Heart left ventricle (tissue), 13 donors: ENCODE data around the gene SLC17A7.

Experiments used
- POLR2A ChIP-seq, 2 donors: fragments of 450-650 bp; IDR thresholded peaks; one replicate each; pipeline ENCODE4 v1.6.1; 2017; ENCODE audit warnings: antibody characterized with exemption in 2 of 2, mild to moderate bottlenecking in 2 of 2, moderate library complexity in 2 of 2
- TF ChIP-seq, protein P1 (sequence below), 12 donors: fragments of 200-600 bp; sonication (generic) in 4 of 12; IDR thresholded peaks; one replicate each; pipeline versions ENCODE4 v1.5.0 to v1.8.0; 2018 to 2022; ENCODE audit warnings: antibody characterized with exemption in 12 of 12, mild to moderate bottlenecking in 5 of 12
- donor health status: ischemic (EF 13 %, LVEDD 7.1; RV severe dilation, severe dysfunction).
- donor health status: DM: no; HTN: yes; CAD: no.
- donor health status: DM: no; HTN: no; CAD: no.
- donor health status: ischemic (EF 25% LVEDD 6.9; RV normal size, moderate dysfunction).
- donor health status: ischemic (EF 25% LVEDD 5.7; RV mildly dilated, moderate dysfunction).
- donor health status: ischemic (EF 35%, LVEDD 5.7; RV mildly dilated, moderate dysfunction).
- donor health status: nonischemic (EF 11% LVEDD 7.7; RV severe dilation, severe dysfunction).
- donor health status: DM: yes; HTN: yes; CAD: no.
- donor health status: PGD.
- donor health status: ischemic (EF 29% LVEDD 5.4; RV normal size, mild dysfunction).
- donor health status: nonischemic (EF 23%, LVEDD 6.1; RV moderate dilation, normal function).

DNA sequence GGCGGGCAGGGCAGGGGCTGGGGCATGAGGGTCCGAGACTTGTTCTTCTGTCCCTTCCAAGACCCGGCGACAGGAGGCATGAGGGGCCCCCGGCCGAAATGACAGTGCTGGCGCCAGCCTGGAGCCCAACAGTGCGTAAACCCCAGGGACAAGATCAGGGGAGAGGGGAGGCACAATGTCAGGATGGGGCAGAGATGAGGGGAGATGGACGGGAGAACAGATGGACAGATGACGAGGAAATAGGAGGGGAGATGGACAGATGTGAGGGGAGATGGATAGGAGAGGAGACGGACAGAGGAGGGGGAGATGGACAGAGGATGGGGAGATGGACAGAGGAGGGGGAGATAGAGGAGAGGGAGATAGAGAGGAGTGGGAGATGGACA, 33.2 kb upstream of the SLC17A7 start:
- TF ChIP-seq, protein P1, sequence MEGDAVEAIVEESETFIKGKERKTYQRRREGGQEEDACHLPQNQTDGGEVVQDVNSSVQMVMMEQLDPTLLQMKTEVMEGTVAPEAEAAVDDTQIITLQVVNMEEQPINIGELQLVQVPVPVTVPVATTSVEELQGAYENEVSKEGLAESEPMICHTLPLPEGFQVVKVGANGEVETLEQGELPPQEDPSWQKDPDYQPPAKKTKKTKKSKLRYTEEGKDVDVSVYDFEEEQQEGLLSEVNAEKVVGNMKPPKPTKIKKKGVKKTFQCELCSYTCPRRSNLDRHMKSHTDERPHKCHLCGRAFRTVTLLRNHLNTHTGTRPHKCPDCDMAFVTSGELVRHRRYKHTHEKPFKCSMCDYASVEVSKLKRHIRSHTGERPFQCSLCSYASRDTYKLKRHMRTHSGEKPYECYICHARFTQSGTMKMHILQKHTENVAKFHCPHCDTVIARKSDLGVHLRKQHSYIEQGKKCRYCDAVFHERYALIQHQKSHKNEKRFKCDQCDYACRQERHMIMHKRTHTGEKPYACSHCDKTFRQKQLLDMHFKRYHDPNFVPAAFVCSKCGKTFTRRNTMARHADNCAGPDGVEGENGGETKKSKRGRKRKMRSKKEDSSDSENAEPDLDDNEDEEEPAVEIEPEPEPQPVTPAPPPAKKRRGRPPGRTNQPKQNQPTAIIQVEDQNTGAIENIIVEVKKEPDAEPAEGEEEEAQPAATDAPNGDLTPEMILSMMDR (IDR thresholded peaks at IDR 0.05) = no peak
- no peak for TF ChIP-seq POLR2A (IDR thresholded peaks at IDR 0.05)
